HG03520 (cell line): Measurements from ENCODE around the gene ADGRF1.
"Not testable (repeated sequence)": the region's sequence is repeated elsewhere in the genome, so short reads cannot be mapped to it uniquely, and the experiment has no call there.

ENCODE experiments used
- ATAC-seq: cut with Tn5 transposase; IDR thresholded peaks from one replicate; pipeline ENCODE4 v1.9.1; 2021; ENCODE audit warnings: mild to moderate bottlenecking, moderate library complexity; ENCODE audit not compliant: unreplicated experiment

Gene ADGRF1

GRCh38 chr6:47023573-47023972 is 18.6 kb downstream of the ADGRF1 start:
- no peak for ATAC-seq

DNA sequence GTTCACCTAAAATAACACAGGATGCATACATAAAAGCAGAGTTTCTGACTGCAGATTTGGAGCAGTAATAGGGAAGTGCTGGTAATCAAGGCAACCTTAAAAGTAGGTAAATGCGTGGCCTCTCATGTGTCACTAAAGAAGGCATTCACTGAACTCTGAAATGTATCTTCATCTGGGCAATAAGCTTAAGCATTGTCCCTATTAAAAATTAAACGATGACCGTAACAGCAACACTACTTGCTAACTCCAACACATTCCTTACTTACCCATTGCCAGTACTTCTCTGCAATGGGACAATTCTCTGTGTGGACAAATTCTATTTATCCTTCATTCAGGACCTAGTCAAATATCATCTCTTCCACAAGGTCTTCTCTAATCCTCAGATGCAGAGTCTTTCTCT is 19.9 kb downstream of the ADGRF1 start:
- ATAC-seq, result no peak

- no peak for ATAC-seq
Measured at GRCh38 chr6:47019941-47020340, 22.2 kb downstream of the ADGRF1 start.

DNA sequence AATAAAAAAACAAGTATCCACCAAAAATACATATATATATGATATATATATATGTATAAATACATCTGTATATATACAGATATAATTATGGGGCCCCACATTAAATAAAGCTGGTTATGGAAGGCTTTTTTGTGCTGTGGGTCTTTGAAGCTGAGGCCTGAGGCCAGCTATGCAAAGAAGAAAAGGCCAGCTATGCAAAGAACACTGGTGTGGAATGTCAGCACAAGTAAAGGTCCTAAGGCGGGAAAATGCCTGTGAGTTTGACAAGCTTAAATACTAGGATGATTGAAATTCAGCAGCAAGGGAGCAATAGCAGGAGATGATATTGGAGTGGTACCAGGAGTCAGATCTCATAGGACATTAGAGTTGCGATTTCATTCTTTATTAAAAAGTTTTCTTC is 25.2 kb downstream of the ADGRF1 start:
- ATAC-seq, result no peak

DNA sequence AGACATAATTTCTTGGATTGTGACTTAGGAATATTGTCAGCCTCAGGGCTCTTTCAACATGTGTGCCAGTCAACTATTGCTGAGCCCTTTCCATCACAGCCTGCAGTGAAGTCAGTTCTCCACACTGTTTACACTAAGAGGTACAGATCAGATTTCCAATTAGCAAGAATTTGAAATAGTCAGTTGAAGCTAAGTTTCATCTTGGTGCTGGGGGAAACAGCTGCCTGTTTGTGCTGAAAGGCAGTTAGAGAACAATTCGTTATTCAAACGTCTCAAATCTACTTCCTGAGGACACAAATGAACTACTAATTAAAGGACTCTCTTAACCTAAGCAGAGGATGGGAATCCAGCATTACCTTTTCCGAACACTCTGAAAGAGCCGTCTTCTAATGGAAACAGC is 25.9 kb downstream of the ADGRF1 start:
- no peak for ATAC-seq

DNA sequence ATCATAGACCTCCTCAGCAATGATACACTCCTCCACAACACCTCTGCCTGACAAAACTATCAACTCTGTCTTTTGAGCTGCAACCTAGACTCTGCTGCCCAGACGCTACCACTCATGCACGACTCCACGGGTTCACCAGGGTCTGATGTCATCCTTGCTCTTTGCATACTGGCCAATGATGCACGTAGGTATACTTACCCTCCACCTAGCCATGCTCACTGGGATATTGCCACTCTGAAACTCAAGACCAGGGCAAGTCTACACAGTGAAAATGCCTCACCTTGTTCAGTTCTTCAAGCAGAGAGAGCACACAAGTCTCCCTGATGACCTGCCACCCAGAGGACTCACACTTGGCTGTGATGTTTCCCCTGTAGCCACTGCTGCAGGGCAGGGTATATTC is 27.7 kb downstream of the ADGRF1 start:
- ATAC-seq, result no peak

GRCh38 chr6:47009583-47009982 is 32.5 kb downstream of the ADGRF1 start:
- no peak for ATAC-seq

GRCh38 chr6:47008397-47008763 is 33.8 kb downstream of the ADGRF1 start:
- no peak for ATAC-seq

DNA sequence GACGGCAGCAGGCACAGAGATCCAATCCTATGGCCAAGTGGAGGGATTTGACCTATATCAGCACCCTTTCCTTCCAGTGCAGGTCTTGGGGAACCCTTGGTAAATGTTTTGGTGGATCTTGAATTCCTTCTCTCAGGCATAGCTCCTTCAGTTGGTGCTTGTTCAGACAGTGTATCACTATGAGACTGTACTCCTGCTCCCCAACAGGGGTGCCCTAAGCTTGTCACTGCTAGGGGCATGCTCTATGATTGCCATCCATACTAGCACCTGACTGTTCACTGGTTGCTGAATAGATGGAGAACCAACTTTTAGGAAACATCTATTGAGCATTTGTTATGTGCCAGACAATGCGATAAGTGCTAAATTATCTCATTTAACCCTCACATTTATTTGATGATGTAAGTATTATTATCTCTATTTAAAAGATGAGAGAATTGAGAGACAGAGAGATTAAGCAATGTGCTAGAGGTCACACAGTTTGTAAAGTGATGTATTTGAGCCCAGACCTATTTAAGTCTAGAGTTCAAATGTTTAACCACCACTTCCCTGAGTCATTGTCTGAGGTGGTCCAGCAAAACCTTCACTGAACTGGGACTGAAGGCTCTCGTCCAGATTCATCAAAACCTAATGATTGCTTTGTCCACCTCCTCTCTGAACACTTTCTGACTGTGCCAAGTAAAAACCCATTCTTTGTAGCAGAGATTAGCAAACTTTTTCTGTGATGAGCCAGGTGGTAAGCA is 34.3 kb downstream of the ADGRF1 start:
- no peak for ATAC-seq

- ATAC-seq, result no peak
Measured at GRCh38 chr6:47005486-47005885, 36.6 kb downstream of the ADGRF1 start.

- no peak for ATAC-seq
Measured at GRCh38 chr6:47004463-47004862, 37.7 kb downstream of the ADGRF1 start.

DNA sequence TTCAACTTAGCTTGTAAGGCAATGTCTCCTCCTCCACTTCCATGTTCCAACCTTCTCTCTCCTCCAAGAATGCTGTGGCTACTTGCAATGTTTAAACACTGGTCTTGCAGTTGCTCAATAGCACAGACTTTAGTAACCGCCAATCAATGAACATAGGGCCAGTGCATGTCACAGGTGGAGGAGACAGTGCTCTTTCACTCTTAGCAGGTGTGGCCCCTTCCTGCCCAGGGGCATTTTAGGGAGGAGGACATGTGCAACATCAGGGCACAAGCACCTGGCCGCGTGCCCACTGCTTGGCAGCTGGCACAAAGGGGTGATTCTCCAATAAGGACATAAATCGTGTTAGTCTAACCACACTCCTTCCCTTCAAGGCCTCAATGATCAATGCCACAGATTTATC is 41.3 kb downstream of the ADGRF1 start:
- ATAC-seq, result no peak

DNA sequence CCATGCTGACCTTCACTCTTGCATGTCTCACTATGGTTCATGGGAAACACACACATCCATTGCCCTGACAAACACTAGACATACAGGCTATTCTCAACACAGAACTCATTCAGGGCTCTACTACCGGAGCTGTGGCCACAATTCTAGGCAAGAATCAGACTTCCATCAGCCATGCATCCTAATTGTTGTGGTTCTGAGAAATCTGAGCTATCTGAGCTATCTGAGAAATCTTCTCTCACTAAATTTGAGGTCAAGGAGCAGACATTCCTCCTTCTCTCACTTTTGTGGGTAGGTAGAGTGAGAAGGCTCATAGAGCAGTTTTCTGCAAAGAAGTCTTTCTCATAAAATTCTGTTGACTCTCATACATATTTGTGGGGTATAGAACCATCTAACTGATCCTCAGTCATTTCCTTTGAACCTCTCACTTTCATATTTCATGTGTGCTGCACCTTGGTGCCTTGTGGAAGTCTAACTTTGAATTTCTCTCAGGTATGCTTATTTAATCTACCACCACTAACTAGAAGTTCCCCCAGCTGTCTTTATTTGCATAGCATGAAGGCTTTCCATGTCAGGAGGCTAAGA is 43.6 kb downstream of the ADGRF1 start:
- no peak for ATAC-seq

DNA sequence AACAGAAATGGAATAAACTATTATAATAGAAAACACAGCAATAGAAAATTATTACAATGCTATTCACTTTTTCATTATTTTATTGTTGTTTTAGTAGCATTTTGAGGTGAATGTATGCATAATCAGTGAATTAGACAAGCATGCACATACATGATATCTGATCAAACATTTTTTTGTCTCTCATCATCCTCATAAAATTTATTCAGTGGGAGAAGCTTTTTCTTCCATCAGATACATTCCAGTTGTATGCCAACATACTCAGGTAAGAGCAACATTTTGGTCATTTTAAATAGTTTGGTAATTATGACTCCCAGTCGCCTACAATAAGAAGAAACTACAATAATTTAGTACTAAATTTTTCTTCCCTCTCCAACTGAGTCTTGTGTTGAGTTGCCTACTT is 44.5 kb downstream of the ADGRF1 start:
- no peak for ATAC-seq

- ATAC-seq, result no peak
Measured at GRCh38 chr6:46996860-46997641, 45.1 kb downstream of the ADGRF1 start.

DNA sequence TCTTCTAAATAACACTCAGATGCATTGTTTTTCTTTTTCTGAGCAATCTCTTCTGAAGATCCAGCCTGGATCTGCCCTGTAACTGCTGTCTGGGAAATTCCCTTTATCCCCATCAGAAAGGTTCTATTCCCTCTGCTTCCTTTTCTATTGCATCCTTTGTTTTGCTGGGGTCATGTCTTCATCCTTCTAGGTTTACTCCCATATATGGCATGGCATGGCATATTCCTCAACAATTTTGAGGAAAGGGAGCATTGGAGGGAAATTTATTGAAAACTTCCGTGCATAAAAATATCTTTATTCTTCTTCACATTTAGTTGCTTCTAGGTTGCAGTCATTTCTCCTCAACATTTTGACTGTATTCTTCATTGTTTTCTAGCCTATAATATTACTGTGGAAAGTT is 47.2 kb downstream of the ADGRF1 start:
- no peak for ATAC-seq

- no peak for ATAC-seq
Measured at GRCh38 chr6:46993846-46994245, 48.3 kb downstream of the ADGRF1 start.

DNA sequence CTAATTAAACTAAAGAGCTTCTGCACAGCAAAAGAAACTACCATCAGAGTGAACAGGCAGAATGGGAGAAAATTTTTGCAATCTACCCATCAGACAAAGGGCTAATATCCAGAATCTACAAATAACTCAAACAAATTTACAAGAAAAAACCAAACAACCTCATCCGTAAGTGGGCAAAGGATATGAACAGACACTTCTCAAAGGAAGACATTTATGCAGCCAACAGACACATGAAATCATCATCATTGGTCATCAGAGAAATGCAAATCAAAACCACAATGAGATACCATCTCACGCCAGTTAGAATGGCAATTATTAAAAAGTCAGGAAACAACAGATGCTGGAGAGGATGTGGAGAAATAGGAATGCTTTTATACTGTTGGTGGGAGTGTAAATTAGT is 49.7 kb downstream of the ADGRF1 start:
- not testable (repeated sequence) for ATAC-seq

GRCh38 chr6:46990818-46991510 is 51.2 kb downstream of the ADGRF1 start:
- not testable (repeated sequence) for ATAC-seq

- no peak for ATAC-seq
Measured at GRCh38 chr6:46990031-46990644, 52.0 kb downstream of the ADGRF1 start.

- ATAC-seq, result no peak
Measured at GRCh38 chr6:46989398-46989797, 52.7 kb downstream of the ADGRF1 start.
